Uterus (tissue), 4 donors: Measurements from ENCODE around the gene MYH7. TPM values are rescaled to one million over a fixed set of nuclear protein-coding genes. Genes with fewer than 3 reads are reported as not detected.
"Not testable (repeated sequence)": the region's sequence is repeated elsewhere in the genome, so short reads cannot be mapped to it uniquely, and the experiment has no call there.

Source experiments
- DNase-seq, 2 donors: peaks; one replicate each; pipeline ENCODE4 v3.0.0-alpha.2; 2019 to 2020
- H3K27ac ChIP-seq, 2 donors: fragments of 200-600 bp; sonication (generic); 1 replicate in 1 of 2; 2 replicates in 1 of 2; pipeline ENCODE4 v1.5.1; 2016 to 2018
- H3K27me3 ChIP-seq, 2 donors: fragments of 200-600 bp; sonication (generic); one replicate each; pipeline ENCODE4 v1.5.1; 2018 to 2019; ENCODE audit warnings: control low read depth in 1 of 2
- H3K36me3 ChIP-seq, 2 donors: fragments of 200-600 bp; sonication (generic); one replicate each; pipeline ENCODE4 v1.5.1; 2019; ENCODE audit warnings: control low read depth in 1 of 2
- H3K4me1 ChIP-seq, 2 donors: fragments of 200-600 bp; sonication (generic); one replicate each; pipeline ENCODE4 v1.5.1; 2018 to 2019; ENCODE audit warnings: control low read depth in 1 of 2
- H3K4me3 ChIP-seq, 2 donors: fragments of 200-600 bp; sonication (generic); 1 replicate in 1 of 2; 2 replicates in 1 of 2; pipeline ENCODE4 v1.5.1; 2018 to 2019; ENCODE audit warnings: mild to moderate bottlenecking in 1 of 2
- H3K9me3 ChIP-seq, 2 donors: fragments of 200-600 bp; sonication (generic); one replicate each; pipeline ENCODE4 v1.5.1; 2019; ENCODE audit warnings: control low read depth in 1 of 2
- POLR2A ChIP-seq, 2 donors: fragments of 450-650 bp; IDR thresholded peaks; one replicate each; pipeline ENCODE4 v1.6.1; 2016; ENCODE audit warnings: antibody characterized with exemption in 2 of 2, mild to moderate bottlenecking in 1 of 2, moderate library complexity in 1 of 2
- intact Hi-C: fragments of 100-400 bp; cut with DNase I; formaldehyde crosslinking; loops from one replicate; pipeline ENCODE4 v1.15.1; 2023; ENCODE audit warnings: low total_unique reads
- total RNA-seq, 4 donors: library from RNA; depleted of rRNA in 3 of 4; stranded (reverse); fragments of >200 nt in 3 of 4; gene quantifications; one replicate each; pipeline versions ENCODE4 v1.1.0 to v1.2.4, GENCODE V29; 2014 to 2023
- TF ChIP-seq, protein P1 (sequence below), 4 experiments: fragments of 200-600 bp in 2 of 4; fragments of 450-650 bp in 2 of 4; sonication (generic) in 2 of 4; IDR thresholded peaks; one replicate each; pipeline ENCODE4 v1.5.1; 2016 to 2019; ENCODE audit warnings: antibody characterized with exemption in 4 of 4, mild to moderate bottlenecking in 2 of 4, moderate library complexity in 1 of 4
- donor health status: DM: yes; HTN: yes; CAD: no.

Gene MYH7
- total RNA-seq, 4 donors from 2014 or later = 1.6 TPM; not detected in 3

DNA sequence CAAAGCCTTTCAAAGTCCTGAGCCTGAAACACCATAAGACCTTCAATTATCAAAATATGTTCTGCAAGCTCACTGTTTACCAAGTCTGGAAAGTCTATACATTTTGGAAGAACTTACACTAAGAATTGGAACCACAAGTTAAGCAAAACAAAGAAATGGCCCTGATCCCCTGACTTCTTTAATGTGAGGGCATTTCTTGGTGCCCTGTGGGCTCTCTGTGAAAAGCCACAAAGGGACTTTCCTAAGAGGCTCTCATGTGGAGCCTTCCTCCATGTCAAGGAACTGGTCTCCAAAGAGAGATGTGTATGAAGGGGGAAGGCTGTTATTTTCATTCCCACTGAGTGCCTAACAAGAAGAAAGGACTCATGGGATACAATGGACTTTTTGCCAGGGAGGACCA lies 13.9 kb downstream of the MYH7 start:
- Histone ChIP-seq H3K27ac (no peak overlapping the region), H3K27me3 (no peaks in the 10 kb centered on the region), H3K4me1 (no peaks in the 10 kb centered on the region), H3K4me3 (no peak overlapping the region), H3K9me3 (no peaks in the 10 kb centered on the region), H3K36me3 (no peaks in the 10 kb centered on the region)
- no peak for DNase-seq
- intact Hi-C loops = no loop called here
- TF ChIP-seq, protein P1, sequence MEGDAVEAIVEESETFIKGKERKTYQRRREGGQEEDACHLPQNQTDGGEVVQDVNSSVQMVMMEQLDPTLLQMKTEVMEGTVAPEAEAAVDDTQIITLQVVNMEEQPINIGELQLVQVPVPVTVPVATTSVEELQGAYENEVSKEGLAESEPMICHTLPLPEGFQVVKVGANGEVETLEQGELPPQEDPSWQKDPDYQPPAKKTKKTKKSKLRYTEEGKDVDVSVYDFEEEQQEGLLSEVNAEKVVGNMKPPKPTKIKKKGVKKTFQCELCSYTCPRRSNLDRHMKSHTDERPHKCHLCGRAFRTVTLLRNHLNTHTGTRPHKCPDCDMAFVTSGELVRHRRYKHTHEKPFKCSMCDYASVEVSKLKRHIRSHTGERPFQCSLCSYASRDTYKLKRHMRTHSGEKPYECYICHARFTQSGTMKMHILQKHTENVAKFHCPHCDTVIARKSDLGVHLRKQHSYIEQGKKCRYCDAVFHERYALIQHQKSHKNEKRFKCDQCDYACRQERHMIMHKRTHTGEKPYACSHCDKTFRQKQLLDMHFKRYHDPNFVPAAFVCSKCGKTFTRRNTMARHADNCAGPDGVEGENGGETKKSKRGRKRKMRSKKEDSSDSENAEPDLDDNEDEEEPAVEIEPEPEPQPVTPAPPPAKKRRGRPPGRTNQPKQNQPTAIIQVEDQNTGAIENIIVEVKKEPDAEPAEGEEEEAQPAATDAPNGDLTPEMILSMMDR (IDR thresholded peaks at IDR 0.05) = no peak
- TF ChIP-seq POLR2A (IDR thresholded peaks at IDR 0.05) = no peak

DNA sequence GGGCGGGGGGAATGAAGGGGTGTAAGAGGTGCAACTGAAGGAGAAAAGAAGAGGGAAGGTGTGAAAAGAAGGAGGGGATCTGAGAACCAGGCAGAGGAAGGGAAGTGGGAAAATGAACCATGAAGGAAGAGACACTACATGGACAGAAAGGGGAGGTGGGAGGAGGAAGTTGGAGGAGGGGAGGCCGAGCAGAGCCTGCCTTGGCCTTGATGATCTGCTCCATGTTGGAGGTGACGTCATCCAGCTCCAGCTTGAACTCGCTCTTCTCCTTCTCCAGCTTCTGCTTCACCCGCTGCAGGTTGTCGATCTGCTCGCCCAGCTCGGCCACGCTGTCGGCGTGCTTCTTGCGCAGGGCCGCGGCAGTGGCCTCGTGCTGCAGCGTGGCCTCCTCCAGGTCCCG lies 15.8 kb downstream of the MYH7 start:
- DNase-seq, H3K4me1 ChIP-seq, H3K36me3 ChIP-seq, H3K27me3 ChIP-seq, H3K4me3 ChIP-seq, intact Hi-C loops, H3K27ac ChIP-seq, H3K9me3 ChIP-seq: not testable (repeated sequence)

DNA sequence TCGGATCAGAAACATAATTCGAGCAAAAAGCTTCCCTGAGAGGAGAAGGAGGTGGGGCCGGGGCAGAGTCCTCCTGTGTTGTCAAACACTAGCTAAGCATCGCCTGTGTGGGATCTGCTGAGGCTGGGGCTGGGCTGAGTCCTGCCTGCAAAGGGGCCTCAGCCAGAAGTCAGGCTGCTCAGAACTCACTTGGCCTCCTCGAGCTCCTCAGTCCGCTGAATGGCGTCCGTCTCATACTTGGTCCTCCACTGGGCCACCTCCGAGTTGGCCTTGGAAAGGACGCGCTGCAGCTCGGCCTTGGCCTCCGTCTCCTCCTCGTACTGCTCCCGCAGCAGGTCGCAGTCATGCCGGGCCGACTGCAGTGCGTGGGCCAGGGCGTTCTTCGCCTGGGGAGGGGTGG lies 17.4 kb downstream of the MYH7 start:
- intact Hi-C loops = no loop called here
- no peak overlapping the region for H3K27ac ChIP-seq
- no peaks in the 10 kb centered on the region for H3K27me3 ChIP-seq
- no peak for DNase-seq
- H3K4me3 ChIP-seq = no peak overlapping the region
- H3K4me1 ChIP-seq = no peaks in the 10 kb centered on the region
- no peaks in the 10 kb centered on the region for H3K36me3 ChIP-seq
- no peak for TF ChIP-seq POLR2A (IDR thresholded peaks at IDR 0.05)
- TF ChIP-seq, protein P1 (IDR thresholded peaks at IDR 0.05) = no peak
- no peaks in the 10 kb centered on the region for H3K9me3 ChIP-seq

DNA sequence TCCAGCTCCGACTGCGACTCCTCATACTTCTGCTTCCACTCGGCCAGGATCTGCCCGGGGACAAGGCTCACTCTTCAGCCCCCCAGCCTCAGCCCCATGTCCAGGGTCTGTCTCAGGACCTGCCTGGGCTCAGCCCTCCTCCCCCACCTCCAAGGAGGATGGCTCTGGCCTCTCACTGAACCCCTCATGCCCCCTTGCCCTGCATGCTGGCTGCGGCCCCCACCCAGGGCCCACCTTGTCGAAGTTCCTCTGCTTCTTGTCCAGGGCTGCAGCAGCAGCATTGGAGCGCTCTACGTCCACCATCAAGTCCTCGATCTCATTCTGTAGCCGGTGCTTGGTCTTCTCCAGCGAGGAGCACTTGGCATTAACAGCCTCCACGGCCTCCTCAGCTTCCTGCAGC lies 18.2 kb downstream of the MYH7 start:
- H3K27me3 ChIP-seq, H3K9me3 ChIP-seq: not testable (repeated sequence)

DNA sequence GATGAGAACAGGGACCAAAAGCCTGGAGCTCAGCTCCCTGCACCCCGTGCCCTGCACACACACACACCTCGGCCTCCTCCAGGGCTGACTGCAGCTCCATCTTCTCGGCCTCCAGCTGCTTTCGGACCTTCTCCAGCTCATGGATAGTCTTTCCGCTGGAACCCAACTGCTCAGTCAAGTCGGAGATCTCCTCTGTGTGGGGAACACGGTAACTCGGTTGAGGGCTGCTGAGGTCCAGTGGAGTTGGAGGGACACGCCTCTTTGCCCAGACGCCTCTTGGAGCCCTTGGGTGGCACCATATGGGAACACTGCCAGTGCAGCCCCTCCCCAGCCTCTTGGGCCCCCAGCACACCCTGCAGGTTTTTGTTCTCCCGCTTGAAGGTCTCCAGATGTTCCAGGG lies 18.7 kb downstream of the MYH7 start:
- H3K27ac ChIP-seq = no peak overlapping the region
- no peaks in the 10 kb centered on the region for H3K4me1 ChIP-seq
- TF ChIP-seq, protein P1 (IDR thresholded peaks at IDR 0.05) = no peak
- TF ChIP-seq POLR2A (IDR thresholded peaks at IDR 0.05) = no peak
- no peaks in the 10 kb centered on the region for H3K36me3 ChIP-seq
- no peaks in the 10 kb centered on the region for H3K27me3 ChIP-seq
- intact Hi-C loops = no loop called here
- H3K9me3 ChIP-seq = no peaks in the 10 kb centered on the region
- no peak for DNase-seq
- H3K4me3 ChIP-seq = no peak overlapping the region

More for the DNA sequence above, 18.2 kb downstream of the MYH7 start:
- H3K36me3 ChIP-seq, intact Hi-C loops, H3K4me3 ChIP-seq, H3K27ac ChIP-seq, DNase-seq, H3K4me1 ChIP-seq: not testable (repeated sequence)

DNA sequence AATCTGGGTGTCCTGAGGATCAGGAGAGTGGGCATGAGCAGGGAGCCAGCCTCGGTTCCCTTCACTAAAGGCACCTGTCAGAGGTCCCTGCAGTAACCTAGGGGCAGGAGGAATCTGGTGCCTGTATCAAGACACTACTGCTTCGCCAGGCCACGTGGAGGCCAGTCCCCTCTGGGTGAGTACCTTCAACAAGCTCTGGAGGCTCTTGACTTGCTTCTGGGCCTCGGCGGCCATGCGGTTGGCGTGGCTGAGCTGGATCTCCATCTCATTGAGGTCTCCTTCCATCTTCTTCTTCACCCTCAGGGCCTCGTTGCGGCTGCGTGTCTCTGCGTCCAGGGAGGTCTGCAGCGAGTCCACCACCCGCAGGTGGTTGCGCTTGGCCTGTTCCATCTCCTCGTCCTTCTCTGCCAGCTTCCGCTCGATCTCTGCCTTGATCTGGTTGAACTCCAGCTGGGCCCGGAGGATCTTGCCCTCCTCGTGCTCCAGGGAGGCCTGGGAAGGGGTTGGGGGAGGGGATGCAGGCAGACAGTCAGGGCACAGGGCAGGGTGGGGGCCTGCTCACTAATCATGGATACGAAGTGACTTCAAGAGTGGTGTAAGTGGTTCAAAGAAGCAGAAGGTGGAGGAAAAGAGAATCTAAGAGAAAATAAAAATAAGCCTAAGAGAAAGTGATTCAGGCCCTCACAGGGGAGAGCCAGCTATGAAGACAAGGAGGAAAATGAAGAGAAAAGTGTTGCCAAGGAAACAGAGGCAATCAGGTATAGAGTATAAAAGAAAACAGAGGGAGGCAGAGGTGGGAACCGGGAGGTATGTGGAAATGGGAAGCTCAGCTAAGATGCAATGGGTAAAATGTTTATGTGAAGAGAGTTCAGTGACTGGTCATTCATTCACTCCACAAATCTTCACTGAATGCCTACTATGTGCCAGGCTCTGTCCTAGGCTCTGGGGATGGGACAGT lies 19.4 kb downstream of the MYH7 start:
- TF ChIP-seq, protein P1 (IDR thresholded peaks at IDR 0.05) = no peak
- TF ChIP-seq POLR2A (IDR thresholded peaks at IDR 0.05) = no peak
- no peak for DNase-seq
- Histone ChIP-seq H3K9me3 (no peaks in the 10 kb centered on the region), H3K4me3 (no peak overlapping the region), H3K27ac (no peak overlapping the region), H3K36me3 (no peaks in the 10 kb centered on the region), H3K4me1 (no peaks in the 10 kb centered on the region), H3K27me3 (no peaks in the 10 kb centered on the region)
- intact Hi-C loops = no loop called here
